NCI-H146 treated with DMSO at 0.1 percent for 48 hours (cell line): ENCODE data around the gene CST6.
"Not testable (repeated sequence)": the region's sequence is repeated elsewhere in the genome, so short reads cannot be mapped to it uniquely, and the experiment has no call there.

Experiments used
- DNase-seq: peaks from one replicate; lab custom pipeline; 2025; ENCODE audit not compliant: unreplicated experiment; lab: John Stamatoyannopoulos, UW

CST6 gene

GRCh38 chr11:66014804-66015453 lies 3.1 kb downstream of the CST6 start:
- no peak for DNase-seq

DNA sequence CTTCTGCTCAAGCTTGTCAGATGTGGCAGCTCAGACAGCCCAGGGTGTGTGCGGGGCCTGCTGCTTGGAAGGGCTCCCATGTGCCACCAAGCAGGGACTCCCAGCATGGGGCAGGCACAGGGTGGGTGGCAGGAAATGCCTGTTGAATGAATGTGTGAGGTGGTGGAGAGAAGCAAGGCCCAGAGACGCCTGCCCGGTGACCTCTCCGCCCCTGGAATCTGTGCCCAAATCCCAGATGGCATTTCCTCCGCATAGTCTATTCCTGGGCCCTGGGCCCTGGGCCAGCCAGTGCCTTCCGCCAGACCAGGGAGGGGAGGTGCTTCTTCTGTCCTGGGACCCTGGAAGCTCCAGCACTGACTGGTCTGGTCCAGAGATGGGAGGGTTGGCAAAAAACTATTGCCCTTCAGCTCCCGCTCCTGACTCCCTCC lies 3.7 kb downstream of the CST6 start:
- no peak for DNase-seq

- DNase-seq: no peak
Observed at GRCh38 chr11:66015936-66016792, 4.4 kb downstream of the CST6 start.

DNA sequence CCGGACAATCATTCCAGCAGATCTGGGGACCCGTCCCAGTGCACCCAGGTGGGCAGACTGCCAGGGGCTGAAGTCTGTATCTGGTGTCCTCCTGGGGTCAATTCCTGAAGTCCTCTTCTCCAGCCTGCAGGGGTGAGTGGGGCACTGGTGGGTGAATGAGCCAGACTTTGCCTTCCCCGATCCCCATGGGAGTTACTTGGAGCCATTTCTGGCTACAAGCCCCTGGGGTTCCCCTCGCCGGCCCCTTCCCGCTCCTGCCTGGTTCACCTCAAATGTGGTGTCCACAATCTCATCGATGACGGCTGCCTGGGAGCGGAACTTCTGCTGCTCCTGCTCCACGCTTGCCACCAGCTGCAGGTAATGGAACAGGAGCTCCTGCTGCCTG lies 5.0 kb downstream of the CST6 start:
- no peak for DNase-seq

DNA sequence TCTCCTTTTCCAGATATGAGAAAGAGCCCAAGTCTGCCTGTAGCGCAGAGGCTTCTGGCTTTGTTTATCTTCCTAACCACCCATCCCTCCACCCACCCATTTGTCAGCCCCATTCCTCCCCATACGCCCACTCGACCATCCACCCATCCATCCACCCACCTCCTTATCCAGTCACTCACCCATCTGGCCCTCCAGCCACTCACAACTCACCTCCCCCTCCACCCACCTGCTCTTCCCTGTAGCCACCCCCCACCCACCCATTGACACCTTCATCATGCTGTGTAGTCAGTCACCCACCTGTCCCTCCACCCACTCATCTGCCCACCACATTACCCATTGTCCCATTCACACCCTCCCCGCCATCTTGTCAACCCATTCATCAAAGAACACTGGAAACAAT lies 5.5 kb downstream of the CST6 start:
- no peak for DNase-seq

GRCh38 chr11:66020212-66020611 lies 8.4 kb downstream of the CST6 start:
- no peak for DNase-seq

GRCh38 chr11:66020618-66021357 lies 9.0 kb downstream of the CST6 start:
- DNase-seq: no peak

- DNase-seq: peak; percentile 45
Observed at GRCh38 chr11:66022401-66023185, 10.8 kb downstream of the CST6 start.

DNA sequence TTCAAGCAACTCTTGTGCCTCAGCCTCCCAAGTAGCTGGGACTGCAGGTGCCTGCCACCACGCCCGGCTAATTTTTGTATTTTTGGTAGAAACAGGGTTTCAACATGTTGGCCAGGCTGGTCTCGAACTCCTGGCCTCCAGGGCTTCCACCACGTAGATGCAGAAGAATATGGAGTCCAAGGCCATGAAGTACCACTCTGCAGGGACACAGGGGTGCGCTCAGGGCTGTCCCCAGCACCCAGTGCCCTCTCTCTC lies 11.3 kb downstream of the CST6 start:
- DNase-seq: not testable (repeated sequence)

- DNase-seq: no peak
Observed at GRCh38 chr11:66026017-66026529, 14.3 kb downstream of the CST6 start, which contains the start of gene CATSPER1. Gene CATSPER1, minus strand, starts transcription at chr11:66026479. Its CDS starts 100 bp downstream, at chr11:66026379.

- DNase-seq: no peak
Observed at GRCh38 chr11:66032957-66033735, 21.3 kb downstream of the CST6 start.

DNA sequence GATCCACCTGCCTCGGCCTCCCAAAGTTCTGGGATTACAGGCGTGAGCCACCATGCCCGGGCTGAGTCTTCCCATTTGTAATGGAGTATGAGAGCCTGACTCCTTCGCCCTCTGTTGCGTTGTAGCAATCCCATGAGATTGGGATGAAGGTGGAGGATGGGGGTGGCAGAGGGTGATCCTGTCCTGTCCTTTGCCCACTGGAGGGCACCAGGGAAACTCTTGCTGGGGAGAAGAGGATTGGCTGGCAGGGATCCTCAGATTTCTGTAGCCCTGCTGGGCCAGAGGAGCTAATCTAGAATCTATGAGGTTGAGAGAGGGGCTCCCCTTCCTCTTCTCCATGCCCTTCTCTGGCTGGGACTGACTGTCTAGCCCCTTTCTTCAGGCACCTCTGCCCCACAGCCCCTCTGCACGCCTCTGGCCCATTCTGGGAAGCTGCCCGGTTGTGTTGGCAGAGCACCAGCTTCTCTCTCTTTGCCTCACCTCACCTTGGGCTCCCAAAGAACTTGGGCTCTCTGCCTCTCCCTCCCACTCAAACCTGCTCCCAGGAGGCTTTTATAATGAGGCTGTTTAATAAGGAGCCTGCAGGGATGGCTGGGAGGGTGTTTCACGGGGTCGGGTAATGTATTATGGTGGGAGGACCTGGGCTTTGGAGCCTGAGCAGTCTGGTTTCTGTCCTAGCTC lies 24.0 kb downstream of the CST6 start:
- DNase-seq: no peak

DNA sequence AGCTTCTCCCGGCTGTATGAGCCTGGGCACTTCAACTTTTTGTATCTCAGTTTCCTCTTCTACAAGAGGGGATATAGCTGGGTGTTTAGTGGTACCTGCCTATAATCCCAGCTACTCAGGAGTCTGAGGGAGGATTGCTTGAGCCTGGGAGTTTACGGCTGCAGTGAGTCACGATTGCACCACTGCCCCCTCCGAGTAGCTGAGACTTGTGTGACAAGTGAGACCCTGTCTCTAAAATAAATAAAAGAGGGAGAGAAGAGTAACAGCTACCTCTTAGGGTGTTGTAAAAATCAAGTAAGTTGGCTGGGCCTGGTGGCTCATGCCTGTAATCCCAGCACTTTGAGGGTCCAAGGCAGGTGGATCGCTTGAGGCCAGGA lies 24.5 kb downstream of the CST6 start:
- no peak for DNase-seq

DNA sequence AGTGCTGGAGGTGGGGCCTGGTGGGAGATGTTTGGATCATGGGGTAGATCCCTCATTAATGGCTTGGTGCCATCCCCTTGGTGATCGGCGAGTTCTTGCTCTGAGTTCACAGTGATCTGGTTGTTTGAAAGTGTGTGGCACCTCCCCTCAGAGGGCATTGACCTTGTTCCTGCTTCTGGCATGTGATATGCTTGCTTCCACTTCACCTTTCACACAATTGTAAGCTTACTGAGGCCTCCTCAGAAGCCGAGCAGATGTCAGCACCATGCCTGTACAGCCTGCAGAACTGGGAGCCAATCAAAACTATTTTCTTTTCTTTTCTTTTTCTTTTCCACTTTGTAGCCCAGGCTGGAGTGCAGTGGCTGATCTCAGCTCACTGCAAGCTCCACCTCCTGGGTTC lies 25.5 kb downstream of the CST6 start:
- DNase-seq: no peak

GRCh38 chr11:66039765-66040164 lies 28.0 kb downstream of the CST6 start:
- no peak for DNase-seq

GRCh38 chr11:66042227-66042995 lies 30.6 kb downstream of the CST6 start:
- DNase-seq: no peak

DNA sequence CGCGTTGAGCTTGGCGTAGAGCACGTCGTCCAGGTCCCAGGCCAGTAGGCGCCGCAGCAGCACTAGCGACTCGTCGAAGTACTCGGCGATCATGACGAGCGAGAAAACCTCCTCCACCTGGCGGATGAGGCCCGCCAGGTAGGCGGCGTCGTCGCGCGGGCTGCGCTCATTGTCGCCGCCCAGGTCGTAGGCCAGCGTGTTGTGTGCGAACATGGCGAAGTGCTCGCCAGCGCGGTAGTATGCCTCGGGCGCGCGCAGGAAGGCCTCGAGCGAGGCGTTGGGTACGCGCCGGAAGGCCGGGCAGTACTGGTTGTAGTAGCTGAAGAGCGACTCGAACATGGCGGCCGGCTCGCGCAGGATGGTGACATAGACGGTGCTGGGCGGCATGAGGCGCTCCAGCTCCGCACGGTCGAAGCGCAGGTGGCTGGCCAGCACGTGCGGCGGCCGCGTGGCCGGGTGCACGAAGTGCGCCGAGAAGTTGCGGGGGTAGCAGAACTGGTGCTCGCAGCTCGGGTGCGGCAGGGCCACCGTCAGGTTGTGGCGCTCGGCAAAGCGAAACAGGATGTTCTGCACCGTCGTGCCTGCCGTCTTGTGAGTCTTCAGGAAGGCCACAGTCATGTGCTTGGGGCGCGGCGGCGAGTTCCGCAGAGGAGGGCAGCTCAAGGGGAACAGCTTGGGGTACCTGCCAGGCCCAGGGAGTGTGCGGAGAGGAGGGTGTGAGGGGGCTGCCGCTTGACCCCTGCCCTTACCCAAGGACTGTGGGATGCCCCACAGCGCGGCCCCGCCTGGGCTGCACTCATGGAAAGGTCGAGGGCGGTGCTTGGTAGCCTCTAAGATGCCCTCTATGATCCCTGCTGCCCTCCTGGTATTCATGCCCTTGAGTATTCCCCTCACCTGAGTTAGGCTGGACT lies 31.4 kb downstream of the CST6 start:
- no peak for DNase-seq

DNA sequence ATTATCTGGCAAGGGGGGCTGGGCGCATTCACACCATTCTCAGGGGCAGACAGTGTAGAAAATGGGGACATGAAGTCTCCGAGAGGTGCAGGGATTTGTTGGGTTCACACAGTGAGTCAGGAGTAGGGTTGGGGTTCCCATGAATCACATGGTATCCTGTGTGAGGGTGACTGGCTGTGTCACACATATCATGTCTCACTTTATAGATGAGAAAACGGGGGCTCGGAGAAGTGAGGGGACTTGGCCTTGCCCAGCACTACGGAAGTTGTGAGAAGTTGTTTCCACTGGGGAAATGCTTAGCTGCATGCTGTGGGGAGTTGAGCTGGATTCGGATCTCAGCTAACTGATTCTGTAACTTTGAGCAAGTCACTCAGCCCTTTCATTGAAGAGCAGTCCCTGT lies 32.9 kb downstream of the CST6 start:
- no peak for DNase-seq
